ENCODE data around the gene DHX16. TPM values are rescaled to one million over a fixed set of nuclear protein-coding genes. Genes with fewer than 3 reads are reported as not detected.

The DHX16 gene
- total and polyA plus RNA-seq, 2 of the 4 experiments (the other 2 are of a cell fraction) = 47.9 to 48.4 TPM

DNA sequence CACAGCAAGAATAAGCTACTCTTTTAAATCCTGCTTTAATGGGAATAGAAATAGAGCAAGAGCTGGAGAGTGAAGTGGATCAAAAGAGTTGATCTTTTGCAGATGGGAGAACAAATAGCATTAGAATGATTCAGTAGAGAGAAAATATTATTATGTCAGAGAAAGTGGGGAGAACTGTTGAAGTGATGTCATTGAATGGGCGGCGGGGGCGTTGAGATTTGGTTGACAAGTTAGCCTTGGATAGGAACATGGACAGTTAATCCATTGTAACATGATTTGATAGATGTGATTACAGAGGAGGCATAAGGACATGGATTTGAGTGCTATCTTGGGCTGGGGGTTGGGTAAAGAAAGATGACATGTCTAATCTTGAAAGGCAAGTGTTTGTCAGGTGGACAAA, 37.0 kb downstream of the DHX16 start:
- H3K9me3 ChIP-seq (ENCODE audit: control insufficient read depth, insufficient read depth, low read length) = no peaks in the 10 kb centered on the region
- CTCF ChIA-PET = no interaction called here
- H3K56ac ChIP-seq (ENCODE audit: extremely low read depth, insufficient read depth, low read length) = no peak overlapping the region
- H3K18ac ChIP-seq (ENCODE audit: low read depth, low read length) = no peak overlapping the region
- TF ChIP-seq, protein P1, sequence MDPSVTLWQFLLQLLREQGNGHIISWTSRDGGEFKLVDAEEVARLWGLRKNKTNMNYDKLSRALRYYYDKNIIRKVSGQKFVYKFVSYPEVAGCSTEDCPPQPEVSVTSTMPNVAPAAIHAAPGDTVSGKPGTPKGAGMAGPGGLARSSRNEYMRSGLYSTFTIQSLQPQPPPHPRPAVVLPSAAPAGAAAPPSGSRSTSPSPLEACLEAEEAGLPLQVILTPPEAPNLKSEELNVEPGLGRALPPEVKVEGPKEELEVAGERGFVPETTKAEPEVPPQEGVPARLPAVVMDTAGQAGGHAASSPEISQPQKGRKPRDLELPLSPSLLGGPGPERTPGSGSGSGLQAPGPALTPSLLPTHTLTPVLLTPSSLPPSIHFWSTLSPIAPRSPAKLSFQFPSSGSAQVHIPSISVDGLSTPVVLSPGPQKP (IDR thresholded peaks at IDR 0.05; ENCODE audit: borderline replicate concordance, low read depth, low read length) = no peak
- no peak for TF ChIP-seq CHD1 (IDR thresholded peaks at IDR 0.05; ENCODE audit: low read depth, low read length)
- TF ChIP-seq MAZ (IDR thresholded peaks at IDR 0.05; ENCODE audit: borderline replicate concordance, low read depth, low read length) = no peak
- no peak for TF ChIP-seq CEBPB (IDR thresholded peaks at IDR 0.05; ENCODE audit: low read depth, low read length)
- TF ChIP-seq FOS (IDR thresholded peaks at IDR 0.05; ENCODE audit: low read depth, low read length) = no peak
- TF ChIP-seq RCOR1 (IDR thresholded peaks at IDR 0.05; ENCODE audit: insufficient replicate concordance, low read length) = no peak
- TF ChIP-seq RFX5 (IDR thresholded peaks at IDR 0.05; ENCODE audit: low read depth, low read length) = no peak
- TF ChIP-seq SMC3 (IDR thresholded peaks at IDR 0.05; ENCODE audit: low read depth, low read length) = no peak
- no peak for TF ChIP-seq POLR2A (IDR thresholded peaks at IDR 0.05; ENCODE audit: low read depth, low read length)
- TF ChIP-seq, protein P2, sequence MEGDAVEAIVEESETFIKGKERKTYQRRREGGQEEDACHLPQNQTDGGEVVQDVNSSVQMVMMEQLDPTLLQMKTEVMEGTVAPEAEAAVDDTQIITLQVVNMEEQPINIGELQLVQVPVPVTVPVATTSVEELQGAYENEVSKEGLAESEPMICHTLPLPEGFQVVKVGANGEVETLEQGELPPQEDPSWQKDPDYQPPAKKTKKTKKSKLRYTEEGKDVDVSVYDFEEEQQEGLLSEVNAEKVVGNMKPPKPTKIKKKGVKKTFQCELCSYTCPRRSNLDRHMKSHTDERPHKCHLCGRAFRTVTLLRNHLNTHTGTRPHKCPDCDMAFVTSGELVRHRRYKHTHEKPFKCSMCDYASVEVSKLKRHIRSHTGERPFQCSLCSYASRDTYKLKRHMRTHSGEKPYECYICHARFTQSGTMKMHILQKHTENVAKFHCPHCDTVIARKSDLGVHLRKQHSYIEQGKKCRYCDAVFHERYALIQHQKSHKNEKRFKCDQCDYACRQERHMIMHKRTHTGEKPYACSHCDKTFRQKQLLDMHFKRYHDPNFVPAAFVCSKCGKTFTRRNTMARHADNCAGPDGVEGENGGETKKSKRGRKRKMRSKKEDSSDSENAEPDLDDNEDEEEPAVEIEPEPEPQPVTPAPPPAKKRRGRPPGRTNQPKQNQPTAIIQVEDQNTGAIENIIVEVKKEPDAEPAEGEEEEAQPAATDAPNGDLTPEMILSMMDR (conservative IDR thresholded peaks at IDR 0.05; ENCODE audit: low read depth, low read length) = no peak
- DNase-seq = no peak
- H4K8ac ChIP-seq (ENCODE audit: low read depth in 2 of 2, low read length in 2 of 2) = no peak overlapping the region
- no peak overlapping the region for H3K23ac ChIP-seq (ENCODE audit: low read depth, low read length)
- H2AFZ ChIP-seq (replicated peaks; ENCODE audit: low read length, poor library complexity) = no peak overlapping the region
- no peak overlapping the region for H3K14ac ChIP-seq (replicated peaks; ENCODE audit: low read depth, low read length)
- BruUV-seq (replicated peaks) = no TSS peak
- no peak overlapping the region for H3K4ac ChIP-seq (ENCODE audit: low read depth, low read length)
- no peak overlapping the region for H3K9ac ChIP-seq (ENCODE audit: low read depth, low read length)
- dilution Hi-C loops (cut with HindIII; ENCODE audit: low sequenced_read_pairs, unreplicated experiment) (no loop called here), intact Hi-C loops (cut with micrococcal nuclease) (no loop called here), in situ Hi-C loops (cut with MboI; ENCODE audit: low sequenced_read_pairs) (no loop called here)
- POLR2A ChIA-PET (ENCODE audit: unreplicated experiment) = no interaction called here
- H2AK9ac ChIP-seq (replicated peaks; ENCODE audit: low read depth, low read length, poor library complexity) = no peak overlapping the region
- no peak overlapping the region for H2BK20ac ChIP-seq (ENCODE audit: low read depth, low read length)
- no peak overlapping the region for H4K91ac ChIP-seq (ENCODE audit: insufficient read depth, low read depth, low read length)
- no peaks in the 10 kb centered on the region for H3K27me3 ChIP-seq (ENCODE audit: control insufficient read depth, insufficient read depth, low read length)
- H3K79me1 ChIP-seq (ENCODE audit: low read depth in 1 of 2, low read length in 2 of 2) = peaks cover 2 to 4% of the 10 kb centered on the region in 2 experiments; a peak in 2 of 4 replicates
- no peak overlapping the region for H2BK15ac ChIP-seq (ENCODE audit: low read depth, low read length)
- H3K36me3 ChIP-seq (ENCODE audit: control insufficient read depth, insufficient read depth, low read length) = peaks cover 36% of the 10 kb centered on the region
- no peaks in the 10 kb centered on the region for H3K4me1 ChIP-seq (ENCODE audit: control insufficient read depth, insufficient read depth, low read length)
- no peak overlapping the region for H4K5ac ChIP-seq (ENCODE audit: low read depth, low read length)
- H2BK120ac ChIP-seq (ENCODE audit: low read depth, low read length) = no peak overlapping the region
- no peak overlapping the region for H2BK5ac ChIP-seq (ENCODE audit: low read depth, low read length, poor library complexity, severe bottlenecking)
- no peak overlapping the region for H3K4me2 ChIP-seq (ENCODE audit: low read depth, low read length)
- WGBS, 2 experiments (ENCODE audit: extremely low coverage in 2 of 2, insufficient read length in 1 of 2) = 96% methylated on average over 3 of the region's 3 CpGs; no CpG with 5 or more reads in 1 of the 2 experiments
- no peaks in the 10 kb centered on the region for H4K20me1 ChIP-seq (ENCODE audit: insufficient read depth, low read length)
- H2AK5ac ChIP-seq (ENCODE audit: low read depth, low read length) = no peak overlapping the region
- no peak for ATAC-seq (ENCODE audit: low read depth)
- H3K27ac ChIP-seq (ENCODE audit: insufficient read depth, low read length) = no peak overlapping the region
- H3K9me1 ChIP-seq (ENCODE audit: insufficient read depth, low read length) = peaks cover 5% of the 10 kb centered on the region; the same call in 1 of the 2 replicates
- H3K4me3 ChIP-seq (ENCODE audit: insufficient read depth, low read depth, low read length) = no peak overlapping the region

All from IMR-90 (cell line).